Endothelial cell of coronary artery (primary cell): Measurements from ENCODE around the gene TAS2R30. TPM values are rescaled to one million over a fixed set of nuclear protein-coding genes. Genes with fewer than 3 reads are reported as not detected.

Source experiments
- total RNA-seq: library from RNA; depleted of rRNA; stranded (reverse); fragments of >200 nt; gene quantifications from 2 replicates; pipeline ENCODE4 v1.2.3, GENCODE V29; 2014

The TAS2R30 gene
- total RNA-seq = 3.0 and 7.4 TPM in 2 replicates

GRCh38 chr12:11134305-11134704 is at the start of gene TAS2R30:
Gene TAS2R30 (minus strand): TSS chr12:11134644. CDS start chr12:11134244, 400 bp downstream.

GRCh38 chr12:11171145-11171968 is 36.9 kb upstream of the TAS2R30 start, which contains the start of gene SMIM10L1:
Gene SMIM10L1 (plus strand): TSS chr12:11171194. CDS start chr12:11171357, 163 bp downstream.

GRCh38 chr12:11092128-11092527 is 42.3 kb downstream of the TAS2R30 start, which contains the start of gene TAS2R43:
Gene TAS2R43 (minus strand): TSS chr12:11092313. CDS start chr12:11092229, 84 bp downstream.

Other genes with a start within 250 kb of the TAS2R30 start
- 0.99 and 1.8 TPM in 2 replicates for gene TAS2R13, start 225.1 kb downstream of the TAS2R30 start, total RNA-seq
- not detected in 2 replicates for gene PRH2, start 205.4 kb downstream of the TAS2R30 start, total RNA-seq
- 1.6 and 2.7 TPM in 2 replicates for gene TAS2R14, start 195.4 kb downstream of the TAS2R30 start, total RNA-seq
- 1.8 and 4.0 TPM in 2 replicates for gene TAS2R50, start 147.7 kb downstream of the TAS2R30 start, total RNA-seq
- gene TAS2R20, start 136.3 kb downstream of the TAS2R30 start, total RNA-seq = 1.9 and 4.1 TPM in 2 replicates
- 3.4 and 8.8 TPM in 2 replicates for gene TAS2R19, start 112.0 kb downstream of the TAS2R30 start, total RNA-seq
- gene TAS2R31, start 103.2 kb downstream of the TAS2R30 start, total RNA-seq = 2.4 and 5.1 TPM in 2 replicates
- 1.3 and 3.1 TPM in 2 replicates for gene TAS2R46, start 72.3 kb downstream of the TAS2R30 start, total RNA-seq
- gene TAS2R43, start 42.3 kb downstream of the TAS2R30 start, total RNA-seq = 1.5 and 1.8 TPM in 2 replicates
- gene SMIM10L1, start 36.5 kb upstream of the TAS2R30 start, total RNA-seq = 4.8 and 5.1 TPM in 2 replicates
- gene TAS2R42, start 52.3 kb upstream of the TAS2R30 start, total RNA-seq = not detected in 2 replicates
- gene PRB3, start 135.1 kb upstream of the TAS2R30 start, total RNA-seq = not detected in 2 replicates
- gene PRB4, start 175.8 kb upstream of the TAS2R30 start, total RNA-seq = not detected in 2 replicates